HG02885 (cell line): Measurements from ENCODE around the gene STAMBPL1.

Experiments used
- ATAC-seq: cut with Tn5 transposase; IDR thresholded peaks from one replicate; pipeline ENCODE4 v1.9.1; 2021; ENCODE audit warnings: mild to moderate bottlenecking; ENCODE audit not compliant: unreplicated experiment, poor library complexity

Gene STAMBPL1

DNA sequence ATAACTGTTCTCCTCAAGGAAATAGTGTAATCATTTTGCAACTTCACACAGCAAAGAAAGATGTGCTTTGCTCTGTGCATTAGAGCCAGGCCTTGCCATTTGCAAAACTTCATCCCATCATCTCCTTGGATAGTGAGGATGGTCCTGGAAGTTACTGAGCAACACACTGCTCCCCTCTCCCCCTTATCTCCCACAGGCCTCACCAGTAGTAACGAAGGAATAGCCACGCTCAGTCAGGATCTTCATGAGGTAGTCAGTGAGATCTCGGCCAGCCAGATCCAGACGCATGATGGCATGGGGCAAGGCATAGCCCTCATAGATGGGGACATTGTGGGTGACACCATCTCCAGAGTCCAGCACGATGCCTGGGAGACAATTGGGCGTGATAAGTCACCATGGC, 61.0 kb downstream of the STAMBPL1 start:
- no peak for ATAC-seq

GRCh38 chr10:88943778-88944177, 63.7 kb downstream of the STAMBPL1 start:
- no peak for ATAC-seq

GRCh38 chr10:88944813-88945212, 64.8 kb downstream of the STAMBPL1 start:
- peak; percentile 51 for ATAC-seq

GRCh38 chr10:88946200-88946599, 66.2 kb downstream of the STAMBPL1 start:
- no peak for ATAC-seq

DNA sequence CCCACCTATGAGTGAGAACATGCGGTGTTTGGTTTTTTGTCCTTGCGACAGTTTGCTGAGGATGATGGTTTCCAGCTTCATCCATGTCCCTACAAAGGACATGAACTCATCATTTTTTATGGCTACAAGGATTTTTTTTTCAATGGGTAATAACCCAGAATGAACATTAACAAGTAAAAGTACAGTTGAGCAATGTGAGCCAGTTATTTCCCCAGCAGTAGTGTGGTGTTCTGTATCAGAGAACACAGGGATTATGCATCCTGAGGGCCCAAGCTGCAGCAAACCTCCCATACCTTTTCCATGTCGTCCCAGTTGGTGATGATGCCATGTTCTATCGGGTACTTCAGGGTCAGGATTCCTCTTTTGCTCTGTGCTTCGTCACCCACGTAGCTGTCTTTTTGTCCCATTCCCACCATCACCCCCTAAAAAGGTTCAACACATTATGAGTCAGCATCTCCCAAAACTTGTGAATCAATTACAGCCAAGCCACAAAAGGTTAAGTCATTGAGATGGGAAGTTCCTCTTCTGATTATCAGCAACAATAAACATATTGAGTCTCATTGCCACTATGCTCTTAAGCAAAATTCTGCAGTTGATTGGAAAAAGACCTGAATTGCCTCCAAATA, 67.0 kb downstream of the STAMBPL1 start:
- ATAC-seq = no peak

DNA sequence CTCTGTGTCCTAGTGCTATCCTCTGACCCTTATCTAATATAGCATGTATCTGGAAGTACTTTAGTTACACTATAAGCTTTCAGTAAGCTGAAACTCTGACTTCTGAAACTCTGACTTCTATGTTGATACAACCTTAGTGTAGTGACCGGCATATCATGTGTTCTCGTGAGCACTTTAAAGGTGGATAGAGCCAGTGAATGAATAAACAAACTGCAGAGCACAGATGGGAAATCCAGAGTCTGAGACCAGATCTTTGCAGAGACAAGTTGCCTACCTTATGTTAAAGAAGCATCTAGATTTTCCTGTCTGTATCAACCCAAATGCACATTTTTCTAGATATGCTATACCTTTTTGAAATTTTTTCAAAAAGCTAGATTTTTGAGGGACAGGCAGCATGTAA, 69.0 kb downstream of the STAMBPL1 start:
- no peak for ATAC-seq

DNA sequence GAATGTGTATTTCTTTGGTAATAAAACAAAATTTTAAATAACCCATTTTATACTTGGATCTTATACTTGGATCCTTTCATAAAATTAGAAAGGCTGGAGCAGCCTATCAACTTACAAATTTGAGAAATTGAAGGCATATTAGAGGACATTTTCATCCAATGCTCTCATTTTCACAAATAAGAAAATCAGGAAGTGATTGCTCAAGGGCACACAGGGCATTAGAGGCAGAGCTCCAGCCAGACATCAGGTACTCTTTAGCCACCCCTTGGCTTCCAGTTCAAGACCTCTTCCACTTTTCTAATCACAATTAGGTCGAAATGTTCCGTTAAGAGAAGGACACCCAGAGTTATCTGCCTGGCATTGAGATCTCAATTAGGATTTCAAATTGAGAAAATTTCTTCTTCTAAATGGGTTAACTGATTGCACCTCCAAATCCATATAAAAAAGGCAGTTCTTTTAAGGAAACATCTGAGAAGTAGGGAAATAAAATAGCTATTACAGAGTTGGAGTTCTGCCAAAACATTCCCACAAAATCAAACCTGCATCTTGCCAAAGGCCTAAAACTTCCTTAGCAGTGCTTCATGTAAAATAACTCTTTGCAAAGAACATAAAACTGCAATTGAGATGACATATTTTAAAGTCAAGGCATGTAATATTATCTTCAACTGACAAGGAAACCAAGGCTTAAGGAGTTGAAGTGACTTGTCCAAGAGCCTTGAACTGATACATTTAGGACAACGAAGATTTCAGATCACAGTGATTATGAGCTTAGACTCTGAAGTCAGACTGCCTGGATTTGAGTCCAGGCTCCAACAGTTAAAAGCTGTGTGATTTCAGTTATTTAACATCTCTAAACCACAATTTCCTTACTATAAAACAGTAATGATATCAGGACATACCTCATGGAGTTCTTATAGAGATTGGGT, 70.1 kb downstream of the STAMBPL1 start:
- no peak for ATAC-seq

DNA sequence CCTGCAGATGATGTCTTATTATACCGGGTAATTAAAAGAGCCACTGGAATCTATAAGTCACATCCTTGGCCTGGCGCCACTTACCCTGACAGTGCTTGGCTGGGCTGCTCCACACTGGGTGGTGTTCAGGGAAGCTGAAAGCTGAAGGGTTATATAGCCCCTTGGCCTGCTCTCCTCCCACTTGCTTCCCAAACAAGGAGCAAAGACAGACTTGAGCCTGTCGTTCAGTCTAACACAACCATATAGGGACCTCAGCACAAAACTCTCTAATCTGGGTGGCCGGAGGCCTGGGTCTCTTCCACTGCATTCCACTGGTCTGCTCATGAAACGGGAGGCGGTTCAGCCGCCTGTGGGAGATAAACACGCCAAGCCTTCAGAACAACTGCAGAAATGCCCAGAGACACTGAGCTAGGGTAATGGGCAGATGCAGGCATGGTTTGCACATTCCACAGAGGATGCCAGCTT, 72.6 kb downstream of the STAMBPL1 start, which contains the start of gene ACTA2:
TSS of gene ACTA2 (minus strand) at position 127 of the 465 bp plus-strand sequence. CDS start 3,843 bp downstream, outside the sequence.
- ATAC-seq = no peak

DNA sequence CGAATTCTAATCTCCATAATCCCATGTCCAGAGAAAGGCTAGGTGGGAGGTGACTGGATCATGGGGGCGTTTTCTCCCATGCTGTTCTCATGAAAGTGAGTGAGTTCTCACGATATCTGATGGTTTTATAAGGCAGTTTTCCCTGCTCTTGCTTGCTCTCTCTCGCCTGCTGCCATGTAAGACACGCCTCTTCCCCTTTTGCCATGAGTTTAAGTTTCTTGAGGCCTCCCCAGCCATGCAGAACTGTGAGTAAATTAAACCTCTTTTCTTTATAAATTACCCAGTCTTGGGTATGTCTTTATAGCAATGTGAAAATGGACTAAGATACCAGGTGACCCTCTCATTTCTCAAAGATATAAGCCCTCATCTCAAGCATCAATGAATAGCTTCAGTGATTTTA, 73.6 kb downstream of the STAMBPL1 start:
- ATAC-seq = no peak

DNA sequence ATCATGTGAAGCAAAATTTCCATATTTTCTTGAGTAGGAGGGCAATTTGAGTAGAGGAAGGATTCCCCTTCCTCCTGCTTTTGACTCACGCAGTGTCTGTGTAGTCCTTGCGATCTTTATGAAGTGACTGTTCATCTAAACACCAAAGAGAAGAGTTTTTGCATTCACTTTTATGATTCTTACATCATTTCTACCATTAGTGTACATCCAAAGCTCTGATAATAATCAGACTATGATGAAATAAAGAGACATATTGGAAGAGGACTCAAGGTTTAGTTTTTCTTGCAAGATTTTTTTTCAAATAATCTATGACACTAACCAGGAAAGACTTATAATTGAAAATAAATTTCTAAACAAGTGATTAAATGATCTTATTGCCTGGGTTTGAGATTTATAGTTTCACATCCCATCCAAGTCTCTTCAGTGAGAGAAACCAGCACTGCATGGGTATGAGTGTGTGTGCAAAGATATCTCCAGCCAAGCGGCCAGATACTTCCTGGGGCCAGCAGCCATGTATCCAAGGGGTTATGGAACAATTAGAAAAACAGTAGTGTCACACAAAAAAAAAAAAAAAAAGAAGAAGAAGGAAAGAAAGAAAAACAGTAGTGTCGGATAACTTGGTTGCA, 74.5 kb downstream of the STAMBPL1 start:
- no peak for ATAC-seq

DNA sequence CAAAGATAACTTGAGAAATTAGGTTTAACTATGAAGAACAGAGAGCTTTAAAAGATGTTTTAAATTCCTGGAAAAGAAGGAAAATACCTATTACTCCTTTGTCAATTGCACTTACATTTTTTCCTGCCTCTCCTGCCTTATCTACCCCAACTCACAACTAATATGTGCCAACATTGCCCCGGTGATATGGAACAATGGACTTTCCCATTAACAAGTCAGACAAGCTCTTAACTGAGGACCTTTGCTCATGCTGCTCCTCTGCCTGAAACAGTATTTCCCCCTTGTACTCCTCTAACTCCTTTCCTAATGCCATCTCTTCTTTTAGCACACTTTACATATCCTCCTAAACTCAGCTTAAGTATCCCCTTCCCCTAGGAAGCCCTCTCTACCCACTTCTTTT, 77.3 kb downstream of the STAMBPL1 start:
- ATAC-seq = no peak

DNA sequence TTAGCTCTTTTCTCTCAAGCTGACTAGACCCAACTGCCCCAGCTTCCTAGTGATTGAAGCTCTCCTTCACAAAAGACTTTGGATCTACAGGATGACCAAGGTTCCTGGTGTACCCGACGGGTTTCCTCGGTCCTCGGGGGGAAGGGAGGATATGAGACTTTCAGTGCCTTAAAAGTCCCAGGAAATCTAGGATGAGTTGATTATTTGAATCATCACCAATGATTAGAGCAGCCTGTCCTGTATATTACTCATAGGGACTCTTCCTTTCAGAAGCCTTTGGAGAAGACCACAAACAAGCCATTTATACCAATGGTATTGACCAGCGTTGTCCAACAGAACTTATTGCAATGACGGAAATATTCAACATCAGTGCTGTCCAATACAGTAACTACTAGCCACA, 78.7 kb downstream of the STAMBPL1 start:
- no peak for ATAC-seq

GRCh38 chr10:88960802-88961201, 80.8 kb downstream of the STAMBPL1 start:
- ATAC-seq = no peak

DNA sequence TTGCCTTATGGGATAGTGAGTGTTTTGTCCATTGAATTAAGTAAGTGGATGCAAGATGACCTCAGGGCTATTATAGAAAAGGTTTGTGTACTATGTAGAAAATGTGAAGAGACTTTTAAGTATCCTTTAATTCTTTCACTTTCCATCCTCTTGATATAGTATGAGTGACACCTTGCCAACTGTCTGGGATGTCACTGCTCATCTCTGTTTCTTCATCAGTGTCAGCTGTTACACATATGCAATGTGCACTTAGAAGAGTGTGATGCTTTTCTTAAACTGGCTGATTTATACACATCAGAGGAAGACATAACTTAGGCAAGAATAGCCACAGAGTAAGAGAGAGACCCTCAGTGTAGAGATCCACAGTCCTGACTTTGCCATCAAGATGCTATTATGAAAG, 81.2 kb downstream of the STAMBPL1 start:
- ATAC-seq = no peak

- no peak for ATAC-seq
Measured at GRCh38 chr10:88962336-88962735, 82.3 kb downstream of the STAMBPL1 start.

DNA sequence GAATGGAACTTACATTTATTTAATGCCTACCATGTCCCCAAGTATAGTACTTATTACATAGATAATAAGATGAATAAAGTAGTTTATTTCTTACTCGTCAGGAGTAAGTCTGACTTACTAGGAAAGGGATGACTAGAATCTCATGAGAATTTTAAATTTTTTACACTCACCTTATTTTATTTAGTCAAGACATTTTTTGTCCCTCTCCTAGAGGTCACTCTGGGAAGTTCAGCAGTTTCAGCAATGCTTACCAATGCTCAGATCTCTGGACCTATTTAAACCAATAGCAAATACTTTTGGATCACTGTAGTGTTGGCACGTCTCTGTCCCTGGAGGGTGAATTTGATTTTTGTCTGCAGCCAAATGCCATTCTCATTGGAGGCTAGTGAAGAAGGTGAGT, 83.3 kb downstream of the STAMBPL1 start:
- no peak for ATAC-seq

DNA sequence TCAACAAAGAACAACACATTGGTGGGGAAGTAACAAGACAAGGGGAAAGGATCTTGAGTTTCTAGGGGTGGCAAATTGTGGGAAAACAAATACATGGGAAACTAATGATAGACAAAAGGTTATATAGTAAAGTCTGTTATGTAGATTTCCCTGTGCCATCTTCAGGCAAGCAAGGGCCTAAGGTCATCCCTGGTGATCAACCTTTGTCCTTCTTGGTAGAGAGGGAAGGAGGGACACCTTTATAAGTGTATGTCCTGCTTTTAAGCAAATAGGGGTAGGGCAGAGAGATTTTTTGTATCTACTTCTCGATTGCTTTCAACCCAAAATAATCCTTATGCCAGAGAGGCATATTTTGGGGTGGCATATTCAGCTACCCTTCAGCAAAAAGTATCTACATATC, 84.3 kb downstream of the STAMBPL1 start:
- no peak for ATAC-seq

- no peak for ATAC-seq
Measured at GRCh38 chr10:88964869-88965415, 84.9 kb downstream of the STAMBPL1 start.

DNA sequence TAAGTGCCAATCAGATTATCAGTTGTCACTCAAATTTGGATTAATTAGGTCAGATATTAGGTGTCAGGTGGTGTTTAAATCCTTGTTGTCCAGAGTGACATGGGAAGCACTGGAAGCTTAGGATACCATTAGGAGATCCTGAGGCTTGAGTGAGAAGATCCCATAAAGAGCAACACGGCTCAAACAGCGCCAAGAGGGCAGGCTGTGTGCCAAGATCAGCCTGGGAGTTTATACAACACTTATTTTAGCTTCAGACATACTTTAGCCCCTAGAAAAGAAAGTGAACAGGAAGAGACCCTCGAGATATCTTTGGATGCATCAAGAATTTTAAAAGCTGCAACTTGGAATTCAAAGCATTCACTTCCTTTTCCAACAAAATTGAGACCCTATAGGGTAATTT, 86.8 kb downstream of the STAMBPL1 start:
- no peak for ATAC-seq

- ATAC-seq = no peak
Measured at GRCh38 chr10:88968391-88968790, 88.3 kb downstream of the STAMBPL1 start.
